Superior temporal gyrus (tissue), 1 donor: Measurements from ENCODE around the gene MLLT1.
"Not testable (repeated sequence)": the region's sequence is repeated elsewhere in the genome, so short reads cannot be mapped to it uniquely, and the experiment has no call there.

Experiments used
- DNase-seq: peaks from one replicate; pipeline ENCODE4 v3.0.0-alpha.2; 2016; ENCODE audit errors: extremely low spot score

Gene MLLT1

GRCh38 chr19:6279931-6280591 is at the start of gene MLLT1:
TSS of gene MLLT1 (minus strand) at chr19:6279975. CDS start at chr19:6279784, 191 bp downstream.
- peak; percentile 94 for DNase-seq

GRCh38 chr19:6326815-6327214 is 47.0 kb upstream of the MLLT1 start:
- no peak for DNase-seq

GRCh38 chr19:6325614-6326013 is 45.8 kb upstream of the MLLT1 start:
- DNase-seq, result no peak

DNA sequence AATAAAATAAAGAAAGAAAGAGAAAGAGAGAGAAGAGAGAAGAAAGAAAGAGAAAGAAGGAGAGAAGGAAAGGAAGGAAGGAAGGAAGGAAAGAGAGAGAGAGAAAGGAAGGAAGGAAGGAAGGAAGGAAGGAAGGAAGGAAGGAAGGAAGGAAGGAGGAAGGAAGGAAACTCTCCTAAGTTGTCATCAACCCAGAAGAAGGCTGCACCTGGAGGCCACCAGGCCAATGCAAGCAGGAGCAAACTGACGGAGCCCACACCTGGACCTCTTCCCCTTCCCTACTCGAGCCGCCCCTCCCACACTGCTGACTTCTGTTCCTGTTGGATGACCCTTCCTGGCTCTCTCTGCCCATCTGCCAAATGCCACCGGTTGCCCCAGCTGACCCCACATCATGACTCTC is 45.0 kb upstream of the MLLT1 start:
- DNase-seq, result no peak

DNA sequence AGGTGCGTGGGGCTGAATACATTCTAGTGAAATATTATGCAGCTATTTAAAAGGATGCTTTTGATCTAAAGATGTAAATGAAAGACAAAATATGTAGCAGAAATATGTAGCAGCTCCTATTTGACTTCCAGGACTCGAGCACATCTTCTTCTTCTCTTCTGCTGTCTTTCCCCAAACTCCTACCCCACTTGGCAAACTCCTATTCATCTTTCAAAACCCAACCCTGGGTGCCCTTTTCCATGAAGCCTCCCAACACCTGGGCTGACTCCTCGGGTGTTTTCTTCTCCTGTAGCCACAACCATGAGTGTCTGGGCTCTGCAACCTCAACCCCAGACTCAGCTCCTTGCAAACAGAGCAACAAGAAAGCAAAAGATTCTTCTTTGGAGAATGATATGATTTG is 42.5 kb upstream of the MLLT1 start:
- DNase-seq, result no peak

- DNase-seq, result no peak
Measured at GRCh38 chr19:6319376-6319775, 39.6 kb upstream of the MLLT1 start.

DNA sequence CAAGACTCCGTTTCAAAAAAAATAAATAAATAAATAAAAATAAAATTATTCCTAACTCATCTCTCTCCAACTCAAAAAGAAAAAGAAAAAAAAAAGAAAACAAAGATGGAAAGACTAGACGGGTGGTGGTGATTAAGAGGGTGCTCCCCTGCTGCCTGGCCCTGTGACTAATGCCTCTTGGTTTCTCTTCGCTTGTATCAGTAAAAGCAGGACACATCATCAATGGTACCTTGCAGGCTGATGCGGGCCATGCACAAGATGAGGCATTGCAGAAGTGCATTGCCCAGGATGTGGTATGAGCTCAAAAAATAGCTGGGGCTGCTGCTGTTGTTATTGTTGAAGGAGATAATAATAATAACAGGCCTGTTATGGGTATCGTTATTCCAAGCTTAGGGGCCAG is 39.0 kb upstream of the MLLT1 start:
- DNase-seq, result no peak

DNA sequence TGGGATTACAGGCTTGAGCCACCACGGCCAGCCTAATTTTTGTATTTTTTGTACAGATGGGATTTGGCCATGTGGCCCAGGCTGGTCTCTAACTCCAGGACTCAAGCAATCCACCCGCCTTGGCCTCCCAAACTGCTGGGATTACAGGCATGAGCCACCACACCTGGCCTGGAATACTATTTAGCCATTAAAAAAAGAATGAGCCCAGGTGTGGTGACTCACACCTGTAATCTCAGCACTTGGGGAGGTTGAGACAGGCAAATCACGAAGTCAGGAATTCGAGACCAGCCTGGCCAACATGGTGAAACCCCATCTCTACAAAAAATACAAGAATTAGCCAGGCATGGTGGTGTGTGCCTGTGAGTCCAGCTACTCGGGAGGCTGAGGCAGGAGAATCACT is 35.9 kb upstream of the MLLT1 start:
- DNase-seq, result not testable (repeated sequence)

GRCh38 chr19:6313398-6313969 is 33.7 kb upstream of the MLLT1 start:
- DNase-seq, result no peak

DNA sequence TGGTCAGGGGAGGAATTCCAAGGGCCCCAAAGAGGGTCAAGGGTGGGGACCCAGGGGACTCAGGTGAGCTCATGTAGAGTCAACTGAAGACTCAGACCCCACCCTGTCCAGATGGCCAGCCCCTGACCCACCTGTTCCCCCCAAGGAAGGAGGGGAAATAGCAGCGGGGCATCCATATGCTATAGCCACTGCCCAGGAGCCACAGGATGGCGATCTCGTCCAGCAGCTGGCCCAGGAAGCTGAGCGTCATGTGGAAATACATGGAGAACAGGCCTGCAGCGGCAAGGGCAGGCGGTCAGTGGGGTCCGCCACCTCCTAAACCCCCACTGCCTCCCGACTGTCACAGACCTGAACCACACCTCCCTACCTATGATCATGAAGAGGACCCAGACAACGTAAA is 32.2 kb upstream of the MLLT1 start:
- no peak for DNase-seq

DNA sequence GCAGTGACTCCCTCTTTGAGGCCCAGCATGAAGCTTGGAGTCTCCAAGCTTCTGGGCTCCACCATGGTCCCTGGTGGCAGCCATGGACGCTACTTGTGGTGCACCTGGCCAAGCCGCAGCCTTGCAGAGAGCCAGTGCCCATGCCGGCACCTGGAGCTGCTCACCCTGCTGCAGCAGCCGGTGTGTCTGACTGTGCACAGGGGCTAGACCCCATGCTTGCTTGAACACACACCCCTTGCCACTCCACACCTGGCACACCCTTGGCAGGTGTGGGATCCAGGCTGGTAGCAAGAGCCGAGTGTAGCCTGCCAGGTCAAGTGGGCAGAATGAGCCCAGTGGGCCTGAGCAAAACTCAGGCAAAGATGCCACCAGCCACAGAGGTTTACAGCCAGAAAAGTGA is 18.6 kb upstream of the MLLT1 start:
- DNase-seq, result no peak

- no peak for DNase-seq
Measured at GRCh38 chr19:6297202-6297601, 17.4 kb upstream of the MLLT1 start.

GRCh38 chr19:6292006-6292405 is 12.2 kb upstream of the MLLT1 start:
- DNase-seq, result no peak

DNA sequence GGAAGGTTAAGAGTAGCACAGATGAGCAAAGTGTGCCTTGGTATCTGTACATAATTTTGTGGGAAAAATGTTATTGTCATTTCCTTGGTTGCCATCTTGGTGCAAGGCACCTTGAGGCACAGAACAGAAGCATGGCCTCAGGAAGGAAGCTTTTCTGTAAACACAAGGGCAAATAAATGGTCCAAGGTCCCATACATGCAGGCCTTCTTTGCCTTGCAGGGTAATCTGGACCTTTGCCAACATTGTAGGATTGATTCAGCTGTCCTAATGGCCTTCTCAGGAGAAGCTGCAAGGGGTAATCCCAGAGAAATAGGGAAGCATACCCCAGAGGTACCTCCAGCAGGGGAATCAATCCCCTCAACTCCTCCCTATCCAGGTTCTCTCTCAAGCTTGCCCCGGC is 9.0 kb upstream of the MLLT1 start:
- DNase-seq, result no peak

DNA sequence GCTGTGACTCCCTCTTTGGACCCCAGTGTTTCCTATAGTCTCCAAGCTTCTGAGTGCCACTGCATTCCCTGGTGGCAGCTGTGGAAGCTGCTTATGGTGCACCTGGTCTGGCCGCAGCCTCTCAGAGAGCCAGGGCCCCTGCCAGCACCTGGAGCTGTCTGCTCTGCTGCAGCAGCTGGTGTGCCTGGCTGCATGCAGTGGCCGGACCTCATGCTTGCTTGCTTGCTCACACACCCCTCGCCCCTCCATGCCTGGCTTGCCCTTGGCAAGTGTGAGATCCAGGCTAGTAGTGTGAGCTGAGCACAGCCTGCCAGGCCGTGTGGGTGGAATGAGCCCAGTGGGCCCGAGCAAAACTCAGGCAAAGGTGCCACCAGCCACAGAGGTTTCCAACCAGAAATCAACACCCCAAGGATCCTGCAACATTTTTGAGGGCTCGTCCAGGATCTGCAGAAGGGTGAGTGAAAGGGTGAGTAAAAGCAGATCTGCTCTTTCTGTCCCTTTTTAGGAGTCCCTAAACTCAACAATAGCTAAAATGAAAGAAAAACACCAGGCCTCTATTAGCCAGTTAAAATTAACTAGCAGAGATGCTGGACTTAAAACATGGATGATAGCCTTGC is 7.6 kb upstream of the MLLT1 start:
- no peak for DNase-seq

DNA sequence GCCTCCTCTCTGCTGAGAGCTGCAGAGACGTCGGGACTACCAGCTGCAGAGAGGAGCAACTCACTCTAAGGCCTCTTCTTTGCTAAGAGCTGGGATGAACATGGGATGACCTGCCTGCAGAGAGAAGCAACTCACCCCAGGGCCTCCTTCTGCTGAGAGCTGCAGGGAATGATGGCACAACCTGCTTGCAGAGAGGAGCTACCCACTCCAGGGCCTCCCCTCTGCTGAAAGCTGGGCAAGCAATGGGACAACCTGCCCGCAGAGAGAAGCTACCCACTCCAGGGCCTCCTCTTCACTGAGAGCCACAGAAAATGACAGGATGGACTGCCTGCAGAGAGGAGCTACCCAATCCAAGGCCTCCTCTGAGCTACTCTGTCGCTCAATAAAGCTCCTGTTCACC is 6.9 kb upstream of the MLLT1 start:
- no peak for DNase-seq

GRCh38 chr19:6282393-6282792 is 2.6 kb upstream of the MLLT1 start:
- not testable (repeated sequence) for DNase-seq

GRCh38 chr19:6279620-6279930 is 200 bp downstream of the MLLT1 start:
- DNase-seq, result no peak

DNA sequence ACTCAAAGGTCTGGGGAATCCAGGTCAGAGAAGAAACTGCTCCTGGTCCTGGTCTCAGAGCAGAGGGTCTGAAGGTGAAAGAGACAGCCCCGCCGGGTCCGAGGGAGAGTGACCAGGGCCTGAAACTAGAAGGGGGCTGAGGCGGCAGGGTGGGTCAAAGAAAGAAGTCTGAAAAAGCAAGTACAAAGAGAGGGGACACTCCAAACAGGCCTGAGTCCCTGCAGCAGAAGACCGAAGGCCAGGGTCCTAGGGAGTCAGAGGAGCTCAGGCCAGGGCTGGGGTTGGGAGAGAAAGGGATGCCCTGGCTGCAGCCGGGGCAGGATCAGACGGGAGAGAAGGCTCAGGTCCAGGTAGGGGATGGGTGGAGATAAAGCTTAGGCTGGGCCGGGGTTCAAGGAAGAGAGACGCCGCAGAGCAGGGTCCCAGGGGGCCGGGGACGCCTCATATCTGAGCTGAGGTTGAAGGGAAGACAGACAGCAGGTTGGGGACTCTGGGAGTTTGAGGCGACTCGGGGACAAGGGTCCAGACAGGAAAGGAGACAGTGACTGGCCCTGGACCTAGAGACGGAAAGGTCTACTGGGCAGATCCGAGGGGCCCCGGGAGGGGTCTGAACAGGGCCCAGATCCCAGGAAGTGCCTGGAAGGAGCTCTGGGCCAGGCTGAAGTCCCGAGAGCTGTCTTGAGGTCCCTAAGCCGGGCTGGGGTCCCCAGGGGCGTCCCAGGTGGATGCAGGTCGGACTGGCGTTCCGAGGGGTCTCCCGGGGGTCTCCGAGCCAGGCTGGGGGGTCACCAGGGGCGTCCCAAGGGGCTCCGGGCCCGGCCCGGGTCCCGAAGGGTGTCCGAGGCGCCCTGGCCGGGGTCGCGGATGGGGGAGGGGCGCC is 795 bp downstream of the MLLT1 start:
- no peak for DNase-seq

DNA sequence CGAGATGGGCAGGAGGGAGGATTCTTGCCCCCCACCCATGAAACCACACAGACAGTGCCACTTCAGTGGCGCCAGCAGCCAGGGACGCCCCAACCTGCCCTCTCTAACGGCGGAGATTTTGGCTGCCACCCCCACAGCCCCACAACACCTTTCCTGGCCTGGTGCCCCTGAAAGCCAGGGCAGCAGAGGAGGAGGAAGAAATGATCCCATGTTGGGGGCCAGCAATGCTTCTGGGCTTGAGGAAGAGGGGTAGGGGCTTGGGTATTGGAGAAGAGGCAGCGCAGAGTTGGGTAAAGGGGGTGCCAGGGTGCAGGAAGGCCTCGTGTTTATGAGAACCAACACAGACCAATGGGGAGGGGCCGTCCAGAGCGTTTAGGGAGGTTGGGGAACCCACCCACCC is 1.7 kb downstream of the MLLT1 start:
- DNase-seq, result no peak

- no peak for DNase-seq
Measured at GRCh38 chr19:6276447-6276846, 3.3 kb downstream of the MLLT1 start.

DNA sequence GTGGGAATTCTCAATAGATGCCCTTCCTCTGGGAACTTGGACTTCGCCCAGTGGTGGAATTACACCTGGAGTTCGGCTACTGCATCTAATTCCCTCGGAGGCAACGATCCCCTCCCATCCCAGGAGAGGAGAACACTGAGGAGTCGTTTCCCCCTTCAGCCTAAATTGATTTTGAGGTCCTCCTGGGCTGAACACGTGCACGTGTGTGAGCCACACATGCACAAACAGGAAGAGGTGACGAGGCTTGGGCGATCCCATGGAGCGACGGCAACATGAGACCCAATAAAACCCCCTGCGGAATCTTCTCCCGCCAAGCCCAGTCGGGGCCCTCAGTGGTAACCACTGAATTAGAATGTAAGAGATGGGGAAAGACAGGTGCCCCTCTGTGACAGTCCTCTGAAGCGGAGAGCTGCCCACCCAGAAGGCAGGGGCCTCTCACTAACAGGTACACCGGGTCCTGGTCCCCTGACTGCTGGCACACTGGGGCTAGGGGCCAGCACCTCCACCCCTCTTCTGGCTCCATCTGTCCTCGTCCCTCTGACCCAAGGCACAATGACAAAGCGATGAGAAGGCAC is 4.5 kb downstream of the MLLT1 start:
- DNase-seq, result no peak
